ENCODE results near the gene AVL9. TPM values are rescaled to one million over a fixed set of nuclear protein-coding genes. Genes with fewer than 3 reads are reported as not detected.

AVL9 gene
- total and polyA plus RNA-seq, 9 of the 15 experiments (the other 6 are each of a cell fraction or from before 2014, with no cell fraction given) = 6.4 to 66.2 (median 30.1) TPM

DNA sequence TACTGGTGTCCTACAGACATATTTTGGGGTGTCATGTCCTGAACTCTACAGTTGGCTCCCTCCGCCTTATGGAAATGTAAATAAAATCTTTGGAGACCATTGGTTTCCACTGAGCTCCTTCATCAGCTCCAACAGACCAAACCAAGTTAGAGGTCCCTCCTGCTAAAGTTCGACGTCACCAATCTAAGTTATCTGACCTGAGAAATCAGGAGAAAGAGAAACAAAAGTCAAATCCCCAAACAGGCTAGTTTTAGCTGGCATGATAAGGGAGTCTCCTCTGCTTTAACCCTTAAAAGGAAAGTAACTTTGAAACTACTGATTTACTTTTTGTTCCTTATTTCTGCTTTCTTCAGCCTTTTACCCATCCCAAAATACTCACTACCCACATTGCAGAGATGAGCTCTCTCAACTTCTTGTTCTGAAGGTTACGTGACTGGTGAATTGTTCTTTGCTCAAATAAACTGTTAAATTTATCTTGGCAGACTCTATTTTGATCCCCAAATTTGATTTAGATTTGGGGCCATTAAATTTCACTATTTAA is 39.9 kb downstream of the AVL9 start:
- ATAC-seq (peak; percentile 10; the same call in 2 of the 3 replicates), DNase-seq (ENCODE audit: extremely low read depth in 1 of 4, low spot score in 3 of 4) (no peak), FAIRE-seq (no peak)
- H3K9me1 ChIP-seq (ENCODE audit: control insufficient read depth, insufficient read depth, low read length) = no peaks in the 10 kb centered on the region
- no peak overlapping the region for H2AFZ ChIP-seq (ENCODE audit: low read depth, low read length)
- H3K4me2 ChIP-seq (ENCODE audit: insufficient read depth, low read length) = no peak overlapping the region
- H3K27ac ChIP-seq (ENCODE audit: extremely low read depth, low read depth, low read length) = no peak overlapping the region
- intact Hi-C loops (cut with micrococcal nuclease) (no loop called here), in situ Hi-C loops (cut with MboI) (no loop called here)
- no peaks in the 10 kb centered on the region for H3K27me3 ChIP-seq (ENCODE audit: control insufficient read depth in 2 of 2, insufficient read depth in 2 of 2, low read length in 2 of 2)
- CTCF ChIA-PET (ENCODE audit: low intra/inter-chr PET ratio) = no interaction called here
- H3K9ac ChIP-seq (ENCODE audit: insufficient read depth in 1 of 2, low read depth in 2 of 2, low read length in 2 of 2) = no peak overlapping the region
- peaks cover 52% of the 10 kb centered on the region for H3K79me2 ChIP-seq (ENCODE audit: control insufficient read depth, insufficient read depth, low read length)
- peaks cover 0 to 6% of the 10 kb centered on the region in 2 experiments; a peak in 2 of 5 replicates for H3K4me1 ChIP-seq (replicated peaks in 1 of 2; ENCODE audit: control insufficient read depth in 2 of 2, insufficient read depth in 2 of 2, low read length in 2 of 2)
- H3K4me3 ChIP-seq = no peak overlapping the region
- POLR2A ChIA-PET = interaction anchor here (1.3 kb wide), 1 partner anchor 11 kb away, joined by 4 read pairs; no protein-coding TSS in a partner anchor
- BruUV-seq (replicated peaks) = no TSS peak
- peaks cover 10% of the 10 kb centered on the region; the same call in 2 of the 3 replicates for H3K36me3 ChIP-seq (ENCODE audit: control insufficient read depth, insufficient read depth, low read length)
- H4K20me1 ChIP-seq (replicated peaks; ENCODE audit: control insufficient read depth, insufficient read depth, low read length) = no peaks in the 10 kb centered on the region
- WGBS (ENCODE audit: insufficient coverage, low coverage, missing lambda C conversion rate) = 43% methylated on average over 4 of the region's 4 CpGs
- no peaks in the 10 kb centered on the region for H3K9me3 ChIP-seq (replicated peaks; ENCODE audit: control insufficient read depth, insufficient read depth, low read depth, low read length)
- TF ChIP-seq TBP (optimal IDR thresholded peaks at IDR 0.05; ENCODE audit: low read depth, low read length) (no peak), BRCA1 (IDR thresholded peaks at IDR 0.05) (no peak), BRCA1 (CRISPR knock-in tag; IDR thresholded peaks at IDR 0.05) (no peak), ATF1 (CRISPR knock-in tag; IDR thresholded peaks at IDR 0.05) (no peak), ATF1 (tag; IDR thresholded peaks at IDR 0.05) (peak; percentile 52), PHF21A (IDR thresholded peaks at IDR 0.05; ENCODE audit: borderline replicate concordance, low read depth) (no peak), MAZ (CRISPR knock-in tag; conservative IDR thresholded peaks at IDR 0.05 in 1 of 2, IDR thresholded peaks at IDR 0.05 in 1 of 2) (no peak), MYNN (IDR thresholded peaks at IDR 0.05) (no peak), MYNN (CRISPR knock-in tag; IDR thresholded peaks at IDR 0.05) (no peak), RBM25 (IDR thresholded peaks at IDR 0.05; ENCODE audit: low read depth, low read length, severe bottlenecking) (no peak), CREM (IDR thresholded peaks at IDR 0.05; ENCODE audit: low read depth) (peak; percentile 43; the same call in 1 of the 2 replicates), TEAD2 (tag; IDR thresholded peaks at IDR 0.05) (no peak), HIVEP1 (CRISPR knock-in tag; IDR thresholded peaks at IDR 0.05) (no peak), MED1 (CRISPR knock-in tag; IDR thresholded peaks at IDR 0.05; ENCODE audit: borderline replicate concordance) (no peak), FUS (optimal IDR thresholded peaks at IDR 0.05; ENCODE audit: low read depth, low read length) (no peak)
- TF ChIP-seq, protein P1, sequence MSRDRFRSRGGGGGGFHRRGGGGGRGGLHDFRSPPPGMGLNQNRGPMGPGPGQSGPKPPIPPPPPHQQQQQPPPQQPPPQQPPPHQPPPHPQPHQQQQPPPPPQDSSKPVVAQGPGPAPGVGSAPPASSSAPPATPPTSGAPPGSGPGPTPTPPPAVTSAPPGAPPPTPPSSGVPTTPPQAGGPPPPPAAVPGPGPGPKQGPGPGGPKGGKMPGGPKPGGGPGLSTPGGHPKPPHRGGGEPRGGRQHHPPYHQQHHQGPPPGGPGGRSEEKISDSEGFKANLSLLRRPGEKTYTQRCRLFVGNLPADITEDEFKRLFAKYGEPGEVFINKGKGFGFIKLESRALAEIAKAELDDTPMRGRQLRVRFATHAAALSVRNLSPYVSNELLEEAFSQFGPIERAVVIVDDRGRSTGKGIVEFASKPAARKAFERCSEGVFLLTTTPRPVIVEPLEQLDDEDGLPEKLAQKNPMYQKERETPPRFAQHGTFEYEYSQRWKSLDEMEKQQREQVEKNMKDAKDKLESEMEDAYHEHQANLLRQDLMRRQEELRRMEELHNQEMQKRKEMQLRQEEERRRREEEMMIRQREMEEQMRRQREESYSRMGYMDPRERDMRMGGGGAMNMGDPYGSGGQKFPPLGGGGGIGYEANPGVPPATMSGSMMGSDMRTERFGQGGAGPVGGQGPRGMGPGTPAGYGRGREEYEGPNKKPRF (IDR thresholded peaks at IDR 0.05; ENCODE audit: low read depth, low read length) = no peak
- TF ChIP-seq, protein P2, sequence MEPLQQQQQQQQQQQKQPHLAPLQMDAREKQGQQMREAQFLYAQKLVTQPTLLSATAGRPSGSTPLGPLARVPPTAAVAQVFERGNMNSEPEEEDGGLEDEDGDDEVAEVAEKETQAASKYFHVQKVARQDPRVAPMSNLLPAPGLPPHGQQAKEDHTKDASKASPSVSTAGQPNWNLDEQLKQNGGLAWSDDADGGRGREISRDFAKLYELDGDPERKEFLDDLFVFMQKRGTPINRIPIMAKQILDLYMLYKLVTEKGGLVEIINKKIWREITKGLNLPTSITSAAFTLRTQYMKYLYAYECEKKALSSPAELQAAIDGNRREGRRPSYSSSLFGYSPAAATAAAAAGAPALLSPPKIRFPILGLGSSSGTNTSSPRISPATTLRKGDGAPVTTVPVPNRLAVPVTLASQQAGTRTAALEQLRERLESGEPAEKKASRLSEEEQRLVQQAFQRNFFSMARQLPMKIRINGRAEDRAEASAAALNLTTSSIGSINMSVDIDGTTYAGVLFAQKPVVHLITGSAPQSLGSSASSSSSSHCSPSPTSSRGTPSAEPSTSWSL (CRISPR knock-in tag; IDR thresholded peaks at IDR 0.05; ENCODE audit: borderline replicate concordance) = no peak
- TF ChIP-seq, protein P3, sequence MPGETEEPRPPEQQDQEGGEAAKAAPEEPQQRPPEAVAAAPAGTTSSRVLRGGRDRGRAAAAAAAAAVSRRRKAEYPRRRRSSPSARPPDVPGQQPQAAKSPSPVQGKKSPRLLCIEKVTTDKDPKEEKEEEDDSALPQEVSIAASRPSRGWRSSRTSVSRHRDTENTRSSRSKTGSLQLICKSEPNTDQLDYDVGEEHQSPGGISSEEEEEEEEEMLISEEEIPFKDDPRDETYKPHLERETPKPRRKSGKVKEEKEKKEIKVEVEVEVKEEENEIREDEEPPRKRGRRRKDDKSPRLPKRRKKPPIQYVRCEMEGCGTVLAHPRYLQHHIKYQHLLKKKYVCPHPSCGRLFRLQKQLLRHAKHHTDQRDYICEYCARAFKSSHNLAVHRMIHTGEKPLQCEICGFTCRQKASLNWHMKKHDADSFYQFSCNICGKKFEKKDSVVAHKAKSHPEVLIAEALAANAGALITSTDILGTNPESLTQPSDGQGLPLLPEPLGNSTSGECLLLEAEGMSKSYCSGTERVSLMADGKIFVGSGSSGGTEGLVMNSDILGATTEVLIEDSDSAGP (CRISPR knock-in tag; IDR thresholded peaks at IDR 0.05) = no peak
- TF ChIP-seq, protein P4, sequence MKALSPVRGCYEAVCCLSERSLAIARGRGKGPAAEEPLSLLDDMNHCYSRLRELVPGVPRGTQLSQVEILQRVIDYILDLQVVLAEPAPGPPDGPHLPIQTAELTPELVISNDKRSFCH (CRISPR knock-in tag; IDR thresholded peaks at IDR 0.05) = no peak
- TF ChIP-seq, protein P4 (tag; IDR thresholded peaks at IDR 0.05) = no peak

Measured in K562 (cell line).